Kidney epithelial cell (primary cell): ENCODE measurements around the gene BCL2L15. TPM values are rescaled to one million over a fixed set of nuclear protein-coding genes. Genes with fewer than 3 reads are reported as not detected.
"Not testable (repeated sequence)": the region's sequence is repeated elsewhere in the genome, so short reads cannot be mapped to it uniquely, and the experiment has no call there.

Source experiments
- DNase-seq: peaks from one replicate; pipeline ENCODE4 v3.0.0-alpha.2; 2010; ENCODE audit warnings: low read depth
- H3K27me3 ChIP-seq: 2 replicates; pipeline ENCODE4 v1.6.0; 2011; ENCODE audit warnings: low read length; ENCODE audit not compliant: control insufficient read depth, insufficient read depth
- H3K36me3 ChIP-seq: 2 replicates; pipeline ENCODE4 v1.5.1; 2011; ENCODE audit warnings: low read length; ENCODE audit not compliant: control insufficient read depth, insufficient read depth
- H3K4me3 ChIP-seq: 2 replicates; pipeline ENCODE4 v1.5.1; 2011; ENCODE audit warnings: low read depth, mild to moderate bottlenecking, control low read depth, low read length
- CTCF ChIP-seq: IDR thresholded peaks from 2 replicates; pipeline ENCODE4 v1.5.1; 2011; ENCODE audit warnings: mild to moderate bottlenecking, moderate library complexity, low read length, control low read depth, inconsistent platforms; ENCODE audit not compliant: insufficient read depth, poor library complexity, severe bottlenecking
- total RNA-seq: library from RNA; depleted of rRNA; stranded (reverse); fragments of >200 nt; gene quantifications from 2 replicates; pipeline ENCODE4 v1.2.3, GENCODE V29; 2015

BCL2L15 gene
- total RNA-seq, 1 donor from 2014 or later = 0.04 TPM

GRCh38 chr1:113856401-113856790, 31.0 kb downstream of the BCL2L15 start:
- Histone ChIP-seq H3K27me3 (no peaks in the 10 kb centered on the region), H3K4me3 (no peak overlapping the region), H3K36me3 (no peaks in the 10 kb centered on the region)
- no peak for TF ChIP-seq CTCF
- no peak for DNase-seq

- no peak for DNase-seq
Observed at GRCh38 chr1:113855630-113856400, 31.6 kb downstream of the BCL2L15 start.

GRCh38 chr1:113854234-113854633, 33.1 kb downstream of the BCL2L15 start:
- Histone ChIP-seq H3K4me3 (no peak overlapping the region), H3K36me3 (no peaks in the 10 kb centered on the region), H3K27me3 (no peaks in the 10 kb centered on the region)
- no peak for TF ChIP-seq CTCF
- no peak for DNase-seq

More at GRCh38 chr1:113855630-113856400, 31.6 kb downstream of the BCL2L15 start:
- Histone ChIP-seq H3K4me3 (no peak overlapping the region), H3K36me3 (no peaks in the 10 kb centered on the region), H3K27me3 (no peaks in the 10 kb centered on the region)
- no peak for TF ChIP-seq CTCF

GRCh38 chr1:113852694-113853093, 34.7 kb downstream of the BCL2L15 start:
- H3K36me3 ChIP-seq, DNase-seq, H3K27me3 ChIP-seq, H3K4me3 ChIP-seq: not testable (repeated sequence)

- no peaks in the 10 kb centered on the region for H3K27me3 ChIP-seq
- no peak for DNase-seq
- no peak for TF ChIP-seq CTCF
- H3K4me3 ChIP-seq = no peak overlapping the region
- no peaks in the 10 kb centered on the region for H3K36me3 ChIP-seq
Observed at GRCh38 chr1:113850127-113850796, 37.1 kb downstream of the BCL2L15 start.

- no peak for DNase-seq
- no peak overlapping the region for H3K4me3 ChIP-seq
- TF ChIP-seq CTCF = no peak
- H3K27me3 ChIP-seq = no peaks in the 10 kb centered on the region
- H3K36me3 ChIP-seq = no peaks in the 10 kb centered on the region
Observed at GRCh38 chr1:113849072-113849471, 38.3 kb downstream of the BCL2L15 start.
